Osteocyte (in vitro differentiated cells): ENCODE data around the gene GJB2. TPM values are rescaled to one million over a fixed set of nuclear protein-coding genes. Genes with fewer than 3 reads are reported as not detected.

Experiments used
- DNase-seq: peaks from one replicate; pipeline ENCODE4 v3.0.0; 2021; ENCODE audit warnings: mixed read lengths; ENCODE audit not compliant: unreplicated experiment; ENCODE audit errors: extremely low spot score
- H3K27ac Mint-ChIP-seq: one replicate; pipeline ENCODE4 v1.8.0; 2021; ENCODE audit warnings: mild to moderate bottlenecking, mixed read lengths; ENCODE audit not compliant: unreplicated experiment
- H3K27me3 Mint-ChIP-seq: one replicate; pipeline ENCODE4 v1.8.0; 2021; ENCODE audit warnings: mixed read lengths; ENCODE audit not compliant: unreplicated experiment
- H3K36me3 Mint-ChIP-seq: one replicate; pipeline ENCODE4 v1.8.0; 2021; ENCODE audit warnings: mixed read lengths; ENCODE audit not compliant: unreplicated experiment
- H3K4me1 Mint-ChIP-seq: one replicate; pipeline ENCODE4 v1.8.0; 2021; ENCODE audit warnings: mixed read lengths; ENCODE audit not compliant: unreplicated experiment
- H3K4me3 Mint-ChIP-seq: one replicate; pipeline ENCODE4 v1.8.0; 2021; ENCODE audit warnings: mild to moderate bottlenecking, moderate library complexity, mixed read lengths; ENCODE audit not compliant: unreplicated experiment
- H3K9me3 Mint-ChIP-seq: one replicate; pipeline ENCODE4 v1.8.0; 2021; ENCODE audit warnings: mixed read lengths; ENCODE audit not compliant: unreplicated experiment
- CTCF ChIP-seq: fragments of 200-600 bp; sonication (generic); IDR thresholded peaks from 2 replicates; pipeline ENCODE4 v1.5.0; 2021; ENCODE audit warnings: antibody characterized with exemption, mild to moderate bottlenecking, moderate library complexity
- total RNA-seq: library from RNA; stranded (reverse); gene quantifications from 2 replicates; pipeline ENCODE4 v1.2.1, GENCODE V29; 2021

Gene GJB2
- total RNA-seq, 1 donor from 2014 or later, result 0.27 TPM

GRCh38 chr13:20198781-20199180 is 6.0 kb upstream of the GJB2 start:
- Mint-ChIP-seq H3K27ac (no peak overlapping the region), H3K4me1 (peaks cover under 1% of the 10 kb centered on the region), H3K27me3 (peaks cover 85% of the 10 kb centered on the region), H3K9me3 (peaks cover 15% of the 10 kb centered on the region), H3K4me3 (no peak overlapping the region), H3K36me3 (no peaks in the 10 kb centered on the region)
- no peak for DNase-seq
- TF ChIP-seq CTCF, result no peak

GRCh38 chr13:20197361-20197834 is 4.7 kb upstream of the GJB2 start:
- no peak overlapping the region for H3K4me3 Mint-ChIP-seq
- H3K4me1 Mint-ChIP-seq, result peaks cover 8% of the 10 kb centered on the region
- H3K36me3 Mint-ChIP-seq, result no peaks in the 10 kb centered on the region
- H3K27ac Mint-ChIP-seq, result no peak overlapping the region
- no peak for DNase-seq
- peak; percentile 68 for TF ChIP-seq CTCF
- peaks cover 10% of the 10 kb centered on the region for H3K9me3 Mint-ChIP-seq
- H3K27me3 Mint-ChIP-seq, result peaks cover 80% of the 10 kb centered on the region

- Mint-ChIP-seq H3K9me3 (no peaks in the 10 kb centered on the region), H3K27me3 (peaks cover 83% of the 10 kb centered on the region), H3K27ac (no peak overlapping the region), H3K4me3 (no peak overlapping the region), H3K4me1 (peaks cover 12% of the 10 kb centered on the region), H3K36me3 (no peaks in the 10 kb centered on the region)
- no peak for TF ChIP-seq CTCF
- no peak for DNase-seq
Observed at GRCh38 chr13:20195801-20196200, 3.1 kb upstream of the GJB2 start.

DNA sequence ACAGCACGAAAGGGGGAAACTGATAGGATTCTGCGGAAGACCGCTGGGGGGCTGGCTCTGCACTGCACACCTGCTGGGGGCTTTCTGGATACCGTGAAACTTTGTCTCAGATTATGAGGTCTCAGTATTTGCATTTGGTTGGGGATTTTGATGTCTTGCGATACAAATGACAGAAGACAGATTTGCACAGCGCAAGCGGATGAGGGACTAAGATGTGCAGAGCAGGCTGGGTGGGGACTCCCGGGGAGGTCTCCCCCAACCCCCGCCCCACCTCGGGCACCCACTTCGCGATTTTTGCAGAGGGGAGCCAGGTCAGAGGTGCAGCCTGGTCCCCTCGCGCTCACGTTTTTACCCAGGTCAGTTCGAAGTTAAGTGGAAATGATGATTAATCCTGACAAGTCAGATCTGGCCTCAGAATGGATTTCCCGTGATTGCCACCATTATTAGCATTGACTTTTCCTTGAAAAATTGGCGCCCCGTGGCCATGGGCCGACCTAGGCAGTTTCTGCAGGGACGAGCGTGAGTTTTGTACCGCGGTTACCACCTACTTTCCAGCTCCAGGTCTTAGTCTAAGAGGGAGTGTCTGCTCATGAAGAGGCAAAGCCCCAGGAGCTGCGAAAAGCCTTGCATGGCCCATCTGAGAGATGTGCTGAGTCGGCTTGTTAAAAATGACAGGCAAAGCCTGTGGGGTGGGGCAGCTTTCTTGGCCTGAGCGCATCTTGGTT is 1.3 kb upstream of the GJB2 start:
- TF ChIP-seq CTCF, result no peak
- H3K27me3 Mint-ChIP-seq, result peaks cover 78% of the 10 kb centered on the region
- DNase-seq, result no peak
- H3K36me3 Mint-ChIP-seq, result no peaks in the 10 kb centered on the region
- H3K9me3 Mint-ChIP-seq, result no peaks in the 10 kb centered on the region
- no peak overlapping the region for H3K4me3 Mint-ChIP-seq
- H3K4me1 Mint-ChIP-seq, result peaks cover 12% of the 10 kb centered on the region
- no peak overlapping the region for H3K27ac Mint-ChIP-seq

- TF ChIP-seq CTCF, result no peak
- Mint-ChIP-seq H3K36me3 (no peaks in the 10 kb centered on the region), H3K4me1 (peaks cover 12% of the 10 kb centered on the region), H3K27ac (no peak overlapping the region), H3K9me3 (no peaks in the 10 kb centered on the region), H3K27me3 (peaks cover 75% of the 10 kb centered on the region), H3K4me3 (peak overlapping the region; percentile 67)
- no peak for DNase-seq
Observed at GRCh38 chr13:20193162-20193906, 596 bp upstream of the GJB2 start.
